G401.6 (cell line): ENCODE measurements around the gene VPS37C.

Source experiments
- FAIRE-seq: peaks from 2 replicates; lab custom pipeline; 2012; peaks lifted over from hg19 to GRCh38; lab: Jason Lieb, UNC

VPS37C gene

DNA sequence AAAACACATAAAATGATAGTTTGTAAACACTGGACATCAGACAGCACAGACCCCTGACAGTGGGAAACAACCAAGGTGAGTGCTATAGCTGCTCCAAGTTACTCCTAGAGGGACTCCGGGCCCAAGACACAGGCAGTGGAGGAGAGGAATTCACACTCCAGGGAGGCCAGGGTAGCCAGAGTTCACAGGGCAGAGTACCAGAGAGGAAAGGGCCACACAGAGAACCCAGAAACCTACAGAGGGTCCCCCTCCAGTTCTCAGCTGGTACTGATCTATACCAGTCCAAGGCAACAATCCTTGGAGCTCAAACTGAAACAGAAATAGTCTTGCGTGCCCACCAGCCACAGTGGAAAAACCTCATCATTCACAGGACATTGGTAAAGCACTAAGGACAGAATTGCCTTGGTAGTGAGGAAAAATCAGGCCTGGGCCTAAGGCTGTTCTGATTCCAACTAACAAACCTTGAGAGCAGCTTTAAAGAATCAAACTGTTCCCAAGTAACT lies 7.6 kb downstream of the VPS37C start:
- no peak for FAIRE-seq

DNA sequence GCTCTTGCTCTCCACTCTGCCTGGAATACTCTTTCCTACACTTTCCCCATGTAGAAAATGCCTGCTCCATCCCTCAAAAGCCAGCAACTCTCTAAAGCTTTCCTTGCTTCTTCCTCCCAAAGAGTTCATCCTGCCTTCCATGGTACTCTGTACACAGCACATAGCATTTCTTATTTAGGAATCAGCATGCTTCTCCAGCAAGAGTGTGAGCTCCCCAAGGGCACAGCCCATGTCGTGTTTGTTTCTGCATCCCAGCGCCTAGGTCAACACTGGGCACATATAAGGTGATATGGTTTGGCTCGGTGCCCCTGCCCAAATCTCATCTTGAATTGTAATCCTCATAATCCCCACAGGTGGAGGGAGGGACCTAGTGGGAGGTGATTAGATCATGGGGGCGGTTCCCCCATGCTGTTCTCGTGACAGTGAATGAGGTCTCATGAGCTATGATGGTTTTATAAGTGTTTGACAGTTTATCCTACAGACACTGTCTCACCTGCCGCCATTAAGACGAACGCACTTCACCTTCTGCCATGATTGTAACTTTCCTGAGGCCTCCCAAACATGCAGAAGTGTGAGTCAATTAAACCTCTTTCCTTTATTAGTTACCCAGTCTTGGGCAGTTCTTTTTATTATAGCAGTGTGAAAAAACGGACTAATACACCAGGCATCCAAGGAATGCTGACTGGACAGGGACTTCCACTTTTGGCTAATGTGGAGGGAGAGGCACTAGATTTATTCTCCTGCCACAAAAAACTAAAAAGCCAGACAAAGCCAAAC lies 8.2 kb downstream of the VPS37C start:
- FAIRE-seq: no peak

DNA sequence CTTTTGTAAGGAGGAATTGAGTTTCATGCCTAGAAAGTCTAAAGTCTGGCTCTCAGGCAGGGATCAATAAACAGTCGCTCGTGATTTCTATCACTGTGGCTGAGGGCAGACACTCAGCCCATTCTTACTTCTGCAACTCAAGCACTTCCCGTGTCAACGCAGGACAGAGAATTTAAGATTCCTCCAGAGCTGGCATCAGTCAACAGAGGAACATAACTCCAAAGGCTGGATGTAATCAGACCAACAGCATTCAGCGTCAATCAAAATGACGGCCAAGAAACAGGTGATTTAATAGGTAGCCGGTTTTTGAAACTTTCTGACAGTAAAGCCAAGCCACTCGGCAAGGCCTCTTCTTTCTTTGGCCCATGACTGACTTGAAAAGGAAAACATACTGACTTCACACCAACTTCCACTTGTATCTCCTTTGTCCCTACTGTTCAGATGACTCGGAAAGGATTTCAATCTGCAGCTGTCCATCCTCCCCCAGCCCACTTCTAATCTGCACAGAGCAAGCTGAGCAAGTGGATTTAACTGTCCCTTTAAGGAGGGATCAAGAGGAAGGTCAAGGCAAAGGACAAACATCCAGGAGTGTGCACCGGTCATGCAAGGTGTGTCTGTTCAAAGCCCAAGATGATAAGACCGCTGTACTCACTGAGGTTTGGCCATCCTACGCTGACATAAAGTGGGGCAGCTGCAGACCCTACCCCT lies 9.5 kb downstream of the VPS37C start:
- FAIRE-seq: no peak

DNA sequence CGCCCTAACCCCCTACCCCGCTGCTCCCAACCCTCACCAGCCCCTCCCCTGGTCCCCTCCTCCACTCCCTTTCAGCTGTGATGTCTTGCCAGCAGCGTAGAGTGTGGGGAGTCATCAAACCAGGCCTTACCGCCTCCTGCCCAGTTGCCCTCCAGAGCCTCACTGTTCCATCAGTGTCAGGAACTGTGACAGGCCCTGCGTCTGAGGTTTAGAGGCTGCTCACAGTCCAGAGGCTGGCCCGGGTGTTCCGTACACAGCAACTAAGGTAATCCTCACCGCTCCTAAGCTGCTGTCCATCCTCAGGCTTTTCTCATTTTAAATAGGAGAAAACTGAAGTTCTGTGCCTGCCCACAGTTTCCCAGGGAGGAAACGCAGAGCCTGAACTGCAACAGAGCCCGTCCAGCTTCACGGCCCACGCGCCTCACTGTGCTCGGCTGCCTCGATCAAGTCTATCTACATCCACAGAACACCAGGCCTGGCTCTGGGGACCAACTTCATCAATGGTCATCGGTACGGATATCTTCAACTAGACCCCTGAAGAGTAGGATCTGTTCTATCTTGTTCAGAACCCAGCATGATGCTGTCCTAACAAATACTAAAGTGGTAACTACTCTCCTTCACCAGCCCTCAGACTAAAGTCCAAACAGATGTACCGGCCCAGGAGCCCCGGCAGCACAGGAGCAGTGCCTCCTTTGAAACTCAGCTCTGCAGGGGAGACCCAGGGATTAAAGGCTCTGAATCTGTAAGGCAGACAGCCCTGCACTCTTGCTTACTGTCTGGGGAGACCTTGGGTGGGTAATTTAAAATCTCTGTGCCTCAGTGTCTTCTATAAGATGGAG lies 10.3 kb downstream of the VPS37C start:
- FAIRE-seq: no peak

DNA sequence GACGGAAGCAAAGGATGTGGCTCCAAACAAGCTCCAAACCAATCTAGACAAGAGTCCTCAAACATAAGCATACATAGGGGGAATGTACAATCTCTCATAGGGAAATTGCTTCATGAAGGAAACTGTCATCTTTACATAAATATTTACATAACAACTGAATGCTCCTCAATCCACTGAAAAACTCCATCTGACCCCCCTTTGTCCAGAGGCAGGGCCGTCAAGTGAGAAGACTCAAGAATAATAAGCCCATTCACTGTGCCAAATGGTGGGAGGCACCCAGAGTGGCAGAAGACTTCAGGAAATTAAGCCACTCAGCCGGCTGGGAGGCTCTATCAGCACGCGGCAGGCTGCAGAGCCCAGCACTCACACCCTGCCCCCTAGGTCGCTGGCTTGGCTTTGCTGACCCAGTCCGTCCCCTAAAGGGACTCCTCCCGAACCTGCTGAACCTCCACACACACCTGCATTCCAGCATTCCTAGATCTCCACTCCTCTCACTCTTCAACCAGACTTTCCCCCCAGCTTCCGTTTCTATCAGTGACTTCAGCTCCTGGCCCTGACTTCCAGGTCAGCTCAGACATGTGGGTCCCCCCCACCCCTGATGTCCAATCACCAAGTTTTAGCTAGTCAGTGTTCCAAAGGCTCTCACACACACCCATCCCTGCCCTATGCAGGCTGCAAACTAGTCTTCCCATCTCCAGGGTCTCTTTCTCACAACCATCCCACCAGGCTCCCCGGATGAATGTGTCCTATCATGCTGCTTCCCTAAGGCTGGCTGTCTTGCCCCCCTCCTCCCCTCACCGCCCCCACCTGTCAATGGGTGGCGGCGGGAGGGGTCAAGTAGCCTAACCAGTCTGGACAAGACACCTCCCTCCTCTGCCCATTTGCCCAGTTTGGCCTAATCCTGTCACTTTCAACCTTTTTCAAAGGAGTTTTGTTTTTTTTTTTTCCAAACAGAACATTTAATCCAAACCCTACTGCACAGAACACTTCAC lies 11.3 kb downstream of the VPS37C start:
- no peak for FAIRE-seq

DNA sequence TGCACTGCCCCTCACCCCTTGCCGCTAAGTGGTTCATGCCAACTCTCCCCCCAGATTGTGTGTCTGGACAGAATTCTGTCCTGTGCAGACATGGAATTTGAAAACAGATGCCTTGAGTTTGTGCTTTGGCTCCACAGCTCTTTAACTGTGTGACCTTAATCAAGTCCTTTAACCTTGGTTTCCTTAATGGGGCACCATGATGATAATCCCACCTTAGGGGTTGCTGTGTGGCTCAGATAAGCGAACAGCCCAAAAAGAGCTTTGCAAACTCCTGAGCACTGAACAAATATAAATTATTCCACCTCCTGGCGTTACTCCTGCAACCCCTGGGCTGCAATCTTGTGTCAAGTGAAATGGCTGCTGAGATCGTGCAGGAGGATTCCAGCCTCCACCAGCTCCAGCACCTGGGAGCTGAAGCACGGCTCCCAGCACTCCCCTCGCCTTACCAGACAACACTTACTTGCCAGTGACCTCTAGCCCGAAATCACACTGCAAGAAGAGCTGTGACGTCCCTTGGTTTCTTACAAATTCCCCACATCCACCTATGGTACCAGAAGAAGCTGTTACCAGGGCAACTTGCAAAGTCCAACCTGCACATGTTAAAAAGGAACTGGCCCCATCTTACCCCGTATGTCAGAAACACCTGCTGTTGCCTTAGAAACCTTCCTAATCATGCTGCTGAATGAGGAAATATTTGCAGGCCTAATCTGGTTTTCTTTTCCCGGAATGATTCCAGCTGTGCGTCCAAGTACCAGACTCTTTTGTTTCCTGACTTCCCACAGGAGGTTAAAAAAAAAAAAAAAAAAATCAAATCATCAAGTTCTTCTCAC lies 13.2 kb downstream of the VPS37C start:
- FAIRE-seq: no peak

DNA sequence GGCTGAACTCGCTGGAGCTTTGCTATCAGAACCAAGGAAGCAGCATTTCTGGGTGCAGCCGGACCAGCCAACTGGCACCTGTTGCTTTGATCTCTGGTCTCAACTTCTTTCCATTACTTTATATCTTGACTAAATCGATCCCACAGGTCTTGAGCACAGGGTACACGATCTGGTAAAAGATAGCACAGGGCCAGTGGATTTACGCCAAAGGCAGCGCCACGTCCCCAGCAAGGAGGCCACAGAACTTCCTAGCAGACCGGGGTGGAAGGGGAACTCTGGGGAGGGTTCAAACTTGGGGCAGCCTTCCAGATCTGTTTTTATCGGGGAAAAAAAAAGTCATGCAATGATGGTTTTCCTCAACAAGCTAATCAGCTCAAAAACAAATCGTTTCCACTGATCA lies 14.0 kb downstream of the VPS37C start:
- no peak for FAIRE-seq

DNA sequence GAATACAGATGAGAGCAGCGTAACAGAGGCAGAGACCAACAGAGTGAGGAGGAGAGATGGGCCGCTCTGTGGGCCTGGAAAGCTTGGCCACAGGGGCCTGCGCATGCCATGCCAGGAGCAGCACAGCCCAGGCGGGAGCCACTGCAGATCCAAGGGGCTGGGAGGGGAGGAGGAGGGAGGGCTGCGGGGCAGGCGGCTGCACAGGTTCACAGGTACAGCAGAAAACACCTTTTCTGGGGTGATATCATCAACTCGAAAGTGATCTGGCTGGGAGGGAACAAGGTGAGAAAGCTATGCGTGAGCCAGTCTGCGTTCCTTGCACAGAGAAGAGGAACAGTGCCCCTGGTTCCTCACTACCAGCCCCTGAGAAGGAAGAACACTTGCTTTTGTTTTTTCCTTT lies 14.8 kb downstream of the VPS37C start:
- no peak for FAIRE-seq

DNA sequence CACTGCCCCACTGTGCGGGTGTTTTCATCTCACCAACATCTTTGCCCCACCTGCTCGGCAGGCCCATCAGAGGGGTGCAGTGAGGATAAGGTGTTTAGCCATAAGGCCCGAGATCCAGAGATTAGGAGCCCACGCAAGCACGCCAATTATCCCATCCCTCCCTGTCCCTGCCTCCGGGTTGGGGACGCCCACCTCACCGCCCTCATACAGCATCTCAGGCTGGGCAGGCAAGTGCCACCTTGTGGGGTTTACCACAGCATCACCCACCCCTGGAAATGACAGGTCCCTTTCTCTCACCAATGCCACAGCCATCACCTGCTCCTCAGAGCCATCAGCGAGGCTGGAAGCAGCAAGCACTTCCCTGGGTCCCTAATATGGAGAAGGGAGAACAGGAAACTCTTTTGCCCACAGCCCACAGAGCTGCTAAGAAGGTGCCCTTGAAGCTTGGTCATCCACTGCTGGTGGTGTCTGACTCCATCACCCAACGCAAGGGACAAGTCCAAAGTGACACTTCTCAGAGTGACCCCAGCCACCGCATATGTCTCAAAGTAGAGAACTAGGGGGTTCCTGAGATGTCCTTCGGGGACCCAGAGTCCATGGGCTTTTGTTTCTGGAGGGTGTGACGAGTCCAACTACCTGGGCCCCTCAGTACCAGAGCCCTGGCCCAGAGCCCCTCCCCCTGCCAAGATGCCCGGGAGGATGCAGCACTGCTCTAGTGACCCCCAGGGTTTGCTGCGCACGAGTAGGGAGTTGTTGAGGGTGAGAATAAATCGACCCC lies 15.8 kb downstream of the VPS37C start:
- no peak for FAIRE-seq

DNA sequence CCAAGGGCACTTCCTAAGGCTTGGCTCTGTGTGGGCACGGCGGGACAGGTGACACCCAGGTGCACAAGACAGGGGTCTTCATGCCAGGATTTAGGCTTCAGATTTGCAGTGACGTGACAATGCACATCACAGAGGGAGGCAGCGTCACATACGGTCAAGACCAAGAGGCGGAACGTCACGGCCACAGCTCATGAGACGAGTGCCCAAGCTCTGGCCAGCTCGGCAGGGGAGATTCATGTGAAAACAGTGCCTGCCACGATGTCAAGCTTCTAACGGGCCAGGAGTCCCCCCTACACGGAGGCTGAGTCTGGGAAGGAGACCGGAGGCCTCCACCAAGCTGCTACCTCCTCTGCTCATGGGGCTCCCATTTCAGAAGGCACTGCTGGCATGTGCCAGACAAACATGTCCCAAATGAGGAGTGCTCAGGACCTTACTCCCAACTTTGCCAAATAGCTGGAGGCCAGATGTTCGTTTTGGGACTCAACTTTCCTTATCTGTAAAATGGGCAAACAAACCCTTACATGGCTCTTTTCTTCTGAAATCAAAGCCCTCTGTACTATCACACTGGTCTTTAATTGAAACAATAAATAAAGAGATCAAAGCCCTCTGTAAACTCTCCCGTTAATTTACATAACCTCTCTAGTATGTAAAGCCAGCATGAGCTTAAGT lies 16.6 kb downstream of the VPS37C start:
- FAIRE-seq: no peak

DNA sequence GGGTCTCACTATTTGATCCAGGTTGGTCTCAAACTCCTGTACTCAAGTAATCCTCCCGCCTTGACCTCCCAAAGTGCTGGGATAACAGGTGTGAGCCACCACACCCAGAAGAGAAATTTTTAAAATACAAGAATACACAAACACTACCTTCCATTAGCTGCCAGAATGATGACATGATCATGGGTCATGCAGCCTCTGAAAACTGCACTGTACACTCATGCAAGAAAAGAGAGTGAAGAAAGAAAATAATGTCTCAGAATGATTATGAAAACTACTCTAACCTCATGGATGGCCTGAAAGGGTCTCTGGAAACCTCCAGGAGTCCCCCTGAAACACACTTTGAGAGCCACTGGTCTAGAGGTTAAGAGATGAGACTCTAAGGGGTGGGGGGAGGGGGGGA lies 18.8 kb downstream of the VPS37C start:
- FAIRE-seq: no peak

DNA sequence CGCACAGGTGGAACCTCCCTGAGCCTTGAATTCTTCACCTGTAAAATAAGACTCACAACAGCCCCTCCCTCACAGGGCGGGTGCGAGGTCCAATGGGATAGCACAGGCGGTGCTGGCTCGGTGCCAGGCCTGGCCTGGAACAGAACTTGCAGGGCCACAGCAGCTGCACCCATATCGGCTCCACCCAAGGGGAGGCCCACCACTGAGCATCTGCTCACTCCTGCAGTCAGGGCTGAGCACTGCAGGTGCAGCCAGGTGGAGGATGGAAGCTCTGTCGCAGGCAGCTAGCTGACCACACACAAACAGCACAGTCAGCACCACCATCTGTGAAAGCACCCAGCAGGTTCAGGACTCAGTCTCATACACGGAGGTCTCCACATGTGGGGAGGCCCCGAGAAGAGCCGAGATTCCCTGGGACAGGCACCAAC lies 19.6 kb downstream of the VPS37C start:
- FAIRE-seq: no peak

DNA sequence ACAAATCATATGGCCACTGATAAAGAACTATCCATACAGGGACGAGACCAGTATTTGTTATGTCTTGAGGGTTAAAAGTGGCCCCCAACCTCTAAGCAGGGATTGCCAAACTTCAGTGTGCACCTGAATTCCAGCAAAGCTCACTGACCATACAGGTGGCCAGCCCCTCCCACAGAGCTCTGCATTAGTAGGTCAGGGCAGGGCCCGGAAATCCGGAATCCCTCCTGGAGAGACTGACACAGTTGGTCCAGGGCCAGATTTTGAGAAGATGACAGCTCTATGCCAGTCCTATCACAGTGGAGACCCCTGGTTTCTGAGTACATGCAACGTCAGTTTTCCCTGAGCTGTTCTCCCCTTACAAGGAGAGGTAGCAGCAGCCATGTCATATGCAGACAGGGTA lies 20.8 kb downstream of the VPS37C start:
- no peak for FAIRE-seq

DNA sequence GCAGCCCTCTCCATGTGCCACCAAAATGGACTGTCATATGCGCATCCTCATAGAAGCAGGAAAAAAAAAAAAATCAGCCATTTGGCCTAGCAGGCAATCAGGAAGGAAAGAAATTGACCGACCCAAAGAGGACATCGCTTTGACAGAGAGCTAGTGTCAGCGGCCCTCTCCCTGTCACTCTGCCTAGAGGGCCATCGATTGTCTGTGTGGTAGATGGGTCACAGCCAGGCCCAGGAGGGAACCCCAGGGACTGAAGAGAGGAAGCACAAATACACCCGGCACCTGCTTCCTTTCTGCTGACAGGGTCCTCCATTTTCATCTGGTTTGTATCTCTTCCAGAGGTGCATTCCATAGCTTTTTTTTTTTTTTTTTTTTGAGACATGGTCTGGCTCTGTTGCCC lies 21.8 kb downstream of the VPS37C start:
- FAIRE-seq: no peak

DNA sequence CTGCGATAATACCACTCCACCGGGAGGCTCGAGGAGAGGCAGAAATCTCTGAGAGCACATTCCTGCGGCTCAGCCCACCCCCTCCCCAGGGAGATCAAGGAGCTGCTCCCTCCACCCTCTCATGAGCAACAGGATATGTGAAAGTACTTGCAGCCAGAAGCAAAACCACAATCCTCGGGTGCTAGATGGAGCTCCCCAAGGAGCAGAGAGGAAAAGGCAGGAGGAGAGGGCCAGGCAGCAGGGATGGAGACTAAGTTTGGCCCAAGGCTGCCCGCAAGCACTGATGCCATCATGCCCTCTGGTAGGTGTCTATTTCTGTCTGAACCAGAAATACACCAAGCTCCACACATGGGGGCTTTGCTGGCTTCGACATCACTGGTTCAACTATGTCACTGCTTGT lies 22.3 kb downstream of the VPS37C start:
- no peak for FAIRE-seq

DNA sequence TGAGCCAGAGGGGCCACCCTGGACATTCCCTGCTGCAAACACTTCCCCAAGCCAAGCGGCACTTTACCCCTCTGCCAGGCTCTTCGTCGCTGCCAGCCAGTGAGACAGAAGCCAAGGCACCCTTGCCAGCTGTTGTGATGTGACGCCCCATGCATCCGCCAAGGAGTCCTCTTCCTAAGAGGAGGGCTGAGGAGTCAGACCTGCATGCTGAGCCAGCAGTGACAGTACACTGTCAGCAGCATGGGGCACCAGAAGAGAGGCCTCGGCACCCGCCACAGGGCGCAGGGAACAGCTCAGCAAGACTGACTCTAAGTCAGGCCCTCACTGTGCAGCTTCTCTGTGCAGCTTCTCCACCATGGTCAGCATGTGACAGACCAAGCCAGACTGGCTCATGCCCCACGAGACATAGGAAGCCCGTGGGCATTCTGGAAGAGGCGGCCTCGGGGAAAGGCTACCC lies 26.4 kb downstream of the VPS37C start:
- no peak for FAIRE-seq

DNA sequence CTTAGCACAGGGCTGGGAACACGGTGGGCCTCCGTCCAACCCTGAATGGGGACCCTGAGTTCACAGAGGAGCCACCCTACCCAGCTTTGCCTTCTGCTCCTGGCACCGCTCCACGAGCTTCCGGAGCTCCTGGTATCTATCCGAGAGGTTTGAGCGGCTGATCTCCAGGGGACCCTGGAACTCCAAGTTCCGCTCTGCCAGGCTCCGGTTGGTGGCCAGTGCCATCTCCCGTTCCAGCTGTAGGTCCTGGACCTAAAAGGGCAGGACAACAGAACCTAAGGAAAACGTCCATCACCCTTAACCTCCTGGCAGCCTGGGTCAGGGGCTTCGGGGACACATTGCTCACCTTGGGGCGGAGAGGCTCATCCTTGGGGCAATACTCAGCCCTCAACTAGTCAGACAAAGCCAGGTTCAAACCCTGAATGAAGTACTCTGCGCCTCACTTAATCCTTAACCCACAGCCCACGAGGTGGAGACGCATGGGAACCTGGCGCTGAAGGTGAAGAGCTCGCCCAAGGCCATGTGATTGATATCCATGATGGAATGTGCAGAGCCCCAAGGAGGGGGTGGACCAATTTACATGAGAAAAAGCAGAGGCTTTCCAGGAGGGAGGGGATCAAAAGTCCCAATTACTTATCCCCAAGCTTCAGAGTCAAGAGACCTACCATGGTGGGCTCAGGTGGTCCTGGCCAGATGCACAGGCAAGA lies 27.1 kb downstream of the VPS37C start:
- FAIRE-seq: no peak

DNA sequence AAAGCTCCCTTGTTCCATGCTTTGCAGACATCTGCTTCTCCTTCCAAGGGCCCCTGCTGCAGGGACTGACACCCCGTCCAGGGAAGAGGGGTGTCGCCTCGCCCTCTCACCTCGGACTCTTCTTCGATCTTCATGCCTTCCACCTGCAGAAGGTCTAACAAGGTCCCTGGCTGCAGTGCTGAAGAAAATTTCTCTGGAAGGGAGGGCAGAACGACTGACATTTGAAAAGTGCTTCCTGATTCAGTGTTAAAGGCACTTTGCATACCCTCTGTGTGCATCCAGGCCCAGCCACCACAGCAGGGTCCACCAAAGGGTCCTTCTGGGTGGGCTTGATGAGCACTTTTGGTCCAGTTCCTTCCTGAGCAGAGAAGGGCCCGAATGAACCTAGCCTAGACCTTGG lies 28.1 kb downstream of the VPS37C start:
- FAIRE-seq: no peak

DNA sequence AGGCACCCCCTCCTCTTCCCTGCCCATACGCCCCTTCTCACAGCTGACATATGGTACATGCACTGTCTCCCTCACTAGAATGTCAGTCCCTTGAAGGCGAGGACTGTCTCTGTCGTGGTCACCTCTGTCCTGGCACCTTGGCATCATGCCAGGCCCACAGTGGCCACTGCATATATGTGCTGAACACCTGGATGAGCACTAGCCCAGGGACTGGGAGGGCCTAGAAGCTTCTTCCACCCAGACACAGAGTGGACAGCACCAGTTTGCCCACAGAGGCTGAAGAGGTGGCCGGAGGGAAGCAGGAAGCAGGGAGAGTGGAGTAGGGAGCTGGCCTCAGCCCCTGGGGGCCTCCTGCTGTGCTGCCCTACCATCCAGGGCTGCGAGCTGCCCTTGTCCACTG lies 28.6 kb downstream of the VPS37C start:
- no peak for FAIRE-seq
